Thoracic aorta (tissue), 2 donors: Measurements from ENCODE around the gene SLC4A1AP. TPM values are rescaled to one million over a fixed set of nuclear protein-coding genes. Genes with fewer than 3 reads are reported as not detected.

ENCODE experiments used
- ATAC-seq: fragments of 150-250 bp; one replicate; pipeline ENCODE4 v1.8.0; 2017; ENCODE audit warnings: low read depth; ENCODE audit not compliant: insufficient number of reproducible peaks, low FRiP score
- DNase-seq: peaks from one replicate; pipeline ENCODE4 v3.0.0-alpha.2; 2020; ENCODE audit warnings: low spot score
- H3K27ac ChIP-seq, 2 donors: fragments of 200-600 bp; sonication (generic); 1 replicate in 1 of 2; 2 replicates in 1 of 2; pipeline ENCODE4 v1.5.1; 2016; ENCODE audit warnings: mild to moderate bottlenecking in 2 of 2, moderate library complexity in 2 of 2
- H3K27me3 ChIP-seq: fragments of 200-600 bp; sonication (generic); replicated peaks from 2 replicates; pipeline ENCODE4 v1.6.0; 2016; ENCODE audit warnings: mild to moderate bottlenecking; ENCODE audit not compliant: insufficient read depth
- H3K36me3 ChIP-seq: fragments of 200-600 bp; sonication (generic); one replicate; pipeline ENCODE4 v1.5.1; 2016
- H3K4me1 ChIP-seq, 2 donors: fragments of 200-600 bp; sonication (generic); 1 replicate in 1 of 2; 2 replicates in 1 of 2; pipeline versions ENCODE4 v1.5.1 to v1.6.0; 2016; ENCODE audit warnings: low read depth in 2 of 2, mild to moderate bottlenecking in 1 of 2; ENCODE audit not compliant: control insufficient read depth in 1 of 2
- H3K4me3 ChIP-seq: fragments of 200-600 bp; sonication (generic); 2 replicates; pipeline ENCODE4 v1.5.1; 2016; ENCODE audit warnings: mild to moderate bottlenecking
- H3K9me3 ChIP-seq: fragments of 200-600 bp; sonication (generic); 2 replicates; pipeline ENCODE4 v1.5.1; 2016
- total RNA-seq, 2 donors: library from RNA; depleted of rRNA; stranded (reverse); fragments of >200 nt; gene quantifications; one replicate each; pipeline versions ENCODE4 v1.1.0 to v1.2.3, GENCODE V29; 2016
- TF ChIP-seq, protein P1 (sequence below): fragments of 200-600 bp; sonication (generic); IDR thresholded peaks from one replicate; pipeline ENCODE4 v1.5.1; 2019; ENCODE audit warnings: antibody characterized with exemption

Gene SLC4A1AP
- total RNA-seq, 2 donors from 2014 or later = 19.8 to 23.7 TPM

DNA sequence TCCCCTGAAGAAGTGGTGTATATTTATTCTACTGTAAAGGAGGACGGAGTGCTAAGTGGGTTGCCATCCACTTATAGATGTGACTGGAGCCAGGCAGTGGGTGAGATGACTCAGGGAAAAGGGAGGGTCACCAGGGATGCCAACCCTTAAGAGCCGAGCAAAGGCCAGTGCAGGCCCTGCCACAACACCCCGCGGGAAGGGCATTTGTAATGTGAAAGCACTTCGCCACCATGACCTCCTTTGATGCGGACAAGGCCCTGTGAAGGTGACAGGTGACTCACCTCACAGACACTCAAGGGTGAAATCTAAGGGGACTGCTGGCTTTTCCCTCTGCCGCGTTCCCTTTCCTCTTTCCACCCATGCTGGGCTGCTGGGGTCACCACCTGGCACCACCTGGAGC lies 57.6 kb downstream of the SLC4A1AP start:
- Histone ChIP-seq H3K27me3 (no peaks in the 10 kb centered on the region), H3K36me3 (no peaks in the 10 kb centered on the region), H3K4me3 (no peak overlapping the region), H3K4me1 (peaks cover 37 to 83% of the 10 kb centered on the region in 2 donors), H3K27ac (peak overlapping the region; percentile 92 to 98), H3K9me3 (no peaks in the 10 kb centered on the region)
- no peak for ATAC-seq
- TF ChIP-seq, protein P1, sequence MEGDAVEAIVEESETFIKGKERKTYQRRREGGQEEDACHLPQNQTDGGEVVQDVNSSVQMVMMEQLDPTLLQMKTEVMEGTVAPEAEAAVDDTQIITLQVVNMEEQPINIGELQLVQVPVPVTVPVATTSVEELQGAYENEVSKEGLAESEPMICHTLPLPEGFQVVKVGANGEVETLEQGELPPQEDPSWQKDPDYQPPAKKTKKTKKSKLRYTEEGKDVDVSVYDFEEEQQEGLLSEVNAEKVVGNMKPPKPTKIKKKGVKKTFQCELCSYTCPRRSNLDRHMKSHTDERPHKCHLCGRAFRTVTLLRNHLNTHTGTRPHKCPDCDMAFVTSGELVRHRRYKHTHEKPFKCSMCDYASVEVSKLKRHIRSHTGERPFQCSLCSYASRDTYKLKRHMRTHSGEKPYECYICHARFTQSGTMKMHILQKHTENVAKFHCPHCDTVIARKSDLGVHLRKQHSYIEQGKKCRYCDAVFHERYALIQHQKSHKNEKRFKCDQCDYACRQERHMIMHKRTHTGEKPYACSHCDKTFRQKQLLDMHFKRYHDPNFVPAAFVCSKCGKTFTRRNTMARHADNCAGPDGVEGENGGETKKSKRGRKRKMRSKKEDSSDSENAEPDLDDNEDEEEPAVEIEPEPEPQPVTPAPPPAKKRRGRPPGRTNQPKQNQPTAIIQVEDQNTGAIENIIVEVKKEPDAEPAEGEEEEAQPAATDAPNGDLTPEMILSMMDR = no peak
- DNase-seq = no peak

DNA sequence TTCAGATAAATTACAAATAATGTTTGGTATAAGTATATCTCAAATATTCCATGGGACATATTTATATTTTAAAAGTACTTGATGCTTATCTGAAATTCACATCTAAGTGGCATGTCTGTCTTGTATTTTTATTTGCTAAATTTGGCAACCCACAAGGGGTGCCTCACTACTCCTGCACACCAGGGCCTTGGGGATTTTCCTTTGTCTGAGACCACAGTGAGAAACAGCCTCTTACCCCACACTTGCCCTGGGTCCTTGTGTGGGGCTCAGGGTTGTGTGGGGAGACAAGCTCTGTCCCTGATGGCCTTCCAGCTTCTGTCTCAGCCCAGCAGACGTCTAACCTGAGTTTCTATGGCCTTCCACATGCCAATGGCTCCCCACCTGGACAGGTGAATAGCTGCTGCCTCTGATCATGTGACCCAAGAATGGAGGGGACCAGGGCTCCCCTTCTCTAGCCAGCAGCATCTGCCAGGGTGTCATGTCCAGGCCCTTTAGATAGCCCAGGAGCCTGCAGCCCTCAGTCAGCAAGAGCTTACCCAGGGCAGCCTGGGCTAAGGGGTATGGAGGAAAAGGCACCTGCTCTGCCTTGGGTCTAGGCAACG lies 58.3 kb downstream of the SLC4A1AP start:
- Histone ChIP-seq H3K36me3 (no peaks in the 10 kb centered on the region), H3K27me3 (no peaks in the 10 kb centered on the region), H3K4me1 (peaks cover 32 to 81% of the 10 kb centered on the region in 2 donors), H3K9me3 (no peaks in the 10 kb centered on the region), H3K4me3 (no peak overlapping the region), H3K27ac (peak overlapping the region; percentile 92 to 98)
- DNase-seq = no peak
- TF ChIP-seq, protein P1 = no peak
- ATAC-seq = no peak

DNA sequence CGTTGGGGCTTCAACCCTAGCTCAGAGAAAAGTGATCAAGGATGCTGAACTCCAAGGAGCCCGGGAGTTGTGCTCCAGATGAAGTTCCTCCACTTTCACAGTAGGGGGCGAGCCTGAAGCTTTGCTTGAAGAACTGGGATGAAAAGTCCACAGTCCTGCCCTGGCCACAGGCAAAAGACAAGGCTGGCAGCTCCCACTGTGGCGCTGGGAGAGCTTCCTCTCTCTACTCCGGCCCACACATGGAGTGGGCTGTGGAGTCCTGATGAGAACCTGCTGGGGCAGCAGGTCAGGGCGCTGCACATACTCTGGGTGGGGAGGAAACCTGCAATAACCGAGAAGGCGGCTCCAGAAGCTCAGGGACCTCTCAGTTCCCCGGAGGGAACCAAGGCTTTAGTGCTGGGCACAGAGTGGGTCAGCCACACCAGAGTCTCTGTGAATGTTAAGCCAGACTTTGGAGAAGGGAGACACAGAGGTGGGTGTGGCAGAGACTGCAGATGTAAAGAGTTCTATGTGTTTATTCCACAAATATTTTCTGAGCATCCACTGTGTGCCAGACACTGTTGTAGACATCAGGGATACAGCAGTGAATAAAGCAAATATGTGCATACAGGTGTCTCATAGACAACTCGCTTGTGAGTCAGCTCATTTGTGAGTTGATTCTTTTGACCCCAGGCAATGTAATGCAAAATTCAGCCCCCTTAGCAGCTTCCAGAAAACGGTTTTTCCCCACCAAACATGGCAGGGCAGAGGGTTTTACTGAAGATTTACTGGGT lies 59.9 kb downstream of the SLC4A1AP start:
- ATAC-seq (peak; percentile 4), DNase-seq (no peak)
- H3K4me3 ChIP-seq = no peak overlapping the region
- H3K36me3 ChIP-seq = no peaks in the 10 kb centered on the region
- H3K9me3 ChIP-seq = no peaks in the 10 kb centered on the region
- peak overlapping the region; percentile 92 to 98 for H3K27ac ChIP-seq
- H3K4me1 ChIP-seq = peaks cover 27 to 76% of the 10 kb centered on the region in 2 donors
- TF ChIP-seq, protein P1 = peak; percentile 92
- H3K27me3 ChIP-seq = no peaks in the 10 kb centered on the region

DNA sequence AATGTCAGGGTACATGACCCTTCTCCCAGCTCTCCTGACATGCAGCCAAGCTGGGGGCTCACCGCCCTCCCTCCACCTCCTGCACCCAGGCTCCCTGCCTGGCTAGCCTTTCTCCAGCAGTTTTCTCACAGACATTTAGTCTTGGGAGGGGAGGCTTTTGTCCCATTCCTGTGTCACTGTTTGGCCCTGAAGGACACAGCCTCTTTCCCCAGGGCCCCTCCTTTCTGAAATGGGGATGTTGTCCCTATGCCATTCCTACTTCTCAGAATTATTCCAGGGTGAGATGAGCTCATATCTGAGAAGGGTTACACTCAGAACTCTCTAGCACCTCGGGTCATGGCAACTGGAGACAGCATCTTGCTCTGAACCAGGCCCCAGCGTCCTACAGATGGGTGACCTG lies 60.5 kb downstream of the SLC4A1AP start:
- TF ChIP-seq, protein P1 = no peak
- ATAC-seq (no peak), DNase-seq (no peak)
- Histone ChIP-seq H3K36me3 (no peaks in the 10 kb centered on the region), H3K9me3 (no peaks in the 10 kb centered on the region), H3K4me1 (peaks cover 27 to 76% of the 10 kb centered on the region in 2 donors), H3K4me3 (no peak overlapping the region), H3K27me3 (no peaks in the 10 kb centered on the region), H3K27ac (peak overlapping the region; percentile 92 to 98)

DNA sequence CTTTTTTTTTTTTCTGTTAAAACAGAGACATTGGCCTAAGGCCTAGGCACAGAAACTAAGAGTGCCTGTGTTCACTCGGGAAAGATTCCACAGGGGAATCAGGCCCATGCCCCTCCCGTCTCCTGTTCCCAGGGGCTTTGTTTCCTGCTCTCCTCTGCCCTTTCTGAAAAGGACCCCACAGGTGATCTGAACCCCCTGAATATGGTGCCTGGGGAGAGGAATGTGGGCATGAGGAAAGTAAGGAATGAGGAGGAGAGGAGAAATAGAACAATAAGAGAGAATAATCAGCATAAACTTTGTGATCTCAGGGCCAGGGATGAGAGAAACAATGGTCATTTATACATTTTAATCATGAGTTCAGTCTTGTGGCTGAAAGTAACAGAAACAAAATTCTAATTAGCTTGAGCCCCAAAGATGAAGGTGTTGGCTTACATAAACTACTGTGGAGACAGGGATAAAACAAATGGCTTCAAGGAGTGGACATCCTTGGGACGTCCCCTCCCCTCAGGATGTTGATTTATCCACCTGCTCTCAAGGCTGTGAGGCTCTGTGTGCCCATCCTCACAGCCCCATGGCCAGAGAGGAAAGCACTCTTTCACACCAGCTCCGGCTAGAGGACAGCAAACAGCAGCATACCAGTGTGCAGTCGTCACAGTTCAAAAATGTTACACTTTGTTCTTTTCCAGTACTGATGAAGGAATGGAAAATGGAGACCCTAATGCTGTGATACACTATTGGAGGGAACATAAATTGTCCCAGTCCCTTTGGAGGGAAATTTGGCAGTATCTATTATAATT lies 61.4 kb downstream of the SLC4A1AP start:
- Histone ChIP-seq H3K9me3 (no peaks in the 10 kb centered on the region), H3K36me3 (no peaks in the 10 kb centered on the region)
- no peak for DNase-seq

More for the DNA sequence above, 61.4 kb downstream of the SLC4A1AP start:
- Histone ChIP-seq H3K4me1 (peaks cover 22 to 67% of the 10 kb centered on the region in 2 donors), H3K27me3 (no peaks in the 10 kb centered on the region), H3K4me3 (no peak overlapping the region), H3K27ac (peak overlapping the region; percentile 92 to 98)
- peak; percentile 63 for ATAC-seq
- TF ChIP-seq, protein P1 = no peak
